Prostate gland (tissue), 2 donors: Measurements from ENCODE around the gene TXN2. TPM values are rescaled to one million over a fixed set of nuclear protein-coding genes. Genes with fewer than 3 reads are reported as not detected.

Experiments used
- DNase-seq: peaks from one replicate; pipeline ENCODE4 v3.0.0-alpha.2; 2019; ENCODE audit warnings: low spot score
- H3K27ac ChIP-seq, 2 donors: fragments of 200-600 bp; sonication (generic); 2 replicates each; pipeline ENCODE4 v1.5.1; 2017 to 2019
- H3K27me3 ChIP-seq: fragments of 200-600 bp; sonication (generic); replicated peaks from 2 replicates; pipeline ENCODE4 v1.5.1; 2019; ENCODE audit not compliant: insufficient read depth
- H3K36me3 ChIP-seq, 2 donors: fragments of 200-600 bp; sonication (generic); 1 replicate in 1 of 2; 2 replicates in 1 of 2; pipeline versions ENCODE4 v1.5.1 to v1.8.1; 2017 to 2019
- H3K4me1 ChIP-seq: fragments of 200-600 bp; sonication (generic); replicated peaks from 2 replicates; pipeline ENCODE4 v1.5.1; 2019
- H3K4me3 ChIP-seq, 2 donors: fragments of 200-600 bp; sonication (generic); 2 replicates each; pipeline ENCODE4 v1.5.1; 2017 to 2019
- H3K9me3 ChIP-seq: fragments of 200-600 bp; sonication (generic); 2 replicates; pipeline ENCODE4 v1.5.1; 2017
- POLR2A ChIP-seq: fragments of 450-650 bp; IDR thresholded peaks from one replicate; pipeline ENCODE4 v1.6.1; 2016; ENCODE audit warnings: antibody characterized with exemption, mild to moderate bottlenecking
- POLR2AphosphoS5 ChIP-seq: sonication (generic); formaldehyde crosslinking; IDR thresholded peaks from one replicate; pipeline ENCODE4 v1.6.1; 2017; ENCODE audit warnings: antibody characterized with exemption
- WGBS: methylation state at CpG from one replicate; pipeline ENCODE4 v1.1.5; 2018; 5-methylcytosine and 5-hydroxymethylcytosine counted together
- intact Hi-C: fragments of 100-400 bp; cut with DNase I; formaldehyde crosslinking; loops from one replicate; pipeline ENCODE4 v1.14.2; 2022
- total RNA-seq, 2 donors: library from RNA; depleted of rRNA; stranded (reverse); fragments of >200 nt; gene quantifications; one replicate each; pipeline ENCODE4 v1.1.0, GENCODE V29; 2016
- TF ChIP-seq, protein P1 (sequence below), 4 experiments: fragments of 200-600 bp in 2 of 4; fragments of 450-650 bp in 2 of 4; sonication (generic) in 2 of 4; IDR thresholded peaks; 1 replicate in 3 of 4; 2 replicates in 1 of 4; pipeline ENCODE4 v1.5.1; 2016 to 2019; ENCODE audit warnings: antibody characterized with exemption in 4 of 4, mild to moderate bottlenecking in 2 of 4, moderate library complexity in 2 of 4

TXN2 gene
- total RNA-seq, 2 donors from 2014 or later, result 74.3 to 148 TPM

DNA sequence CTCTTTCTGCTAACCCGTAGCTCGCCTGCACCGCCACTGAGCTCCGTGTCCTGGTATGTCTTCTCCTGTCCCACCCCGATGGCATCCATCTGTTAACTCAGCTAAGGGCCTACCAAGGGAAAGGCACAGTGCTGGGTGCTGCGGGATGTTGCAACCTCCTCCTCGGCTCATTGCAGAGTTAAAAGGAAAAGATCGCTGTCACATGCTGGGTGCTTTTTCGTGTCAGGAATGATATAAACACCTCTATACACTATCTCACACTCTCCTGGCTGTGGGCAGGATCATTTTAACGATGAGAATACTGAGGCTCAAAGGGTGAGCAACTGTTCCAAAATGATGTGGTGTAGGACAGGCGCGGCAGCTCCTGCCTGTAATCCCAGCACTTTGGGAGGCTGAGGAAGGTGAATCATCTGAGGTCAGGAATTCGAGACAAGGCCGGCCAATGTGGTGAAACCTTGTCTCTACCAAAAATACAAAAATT lies 10.1 kb downstream of the TXN2 start:
- Histone ChIP-seq H3K36me3 (peaks cover 4 to 8% of the 10 kb centered on the region in 2 donors), H3K4me3 (no peak overlapping the region), H3K27ac (peak overlapping the region; percentile 82)

GRCh38 chr22:36470994-36471331 lies 10.5 kb downstream of the TXN2 start:
- intact Hi-C loops, result loop anchor here (1.0 kb wide), 1 partner anchor 170 kb away; no protein-coding TSS in a partner anchor
- H3K36me3 ChIP-seq, result peaks cover 4% of the 10 kb centered on the region in 2 donors
- DNase-seq, result no peak

More for the DNA sequence above, 10.1 kb downstream of the TXN2 start:
- H3K27me3 ChIP-seq, result no peaks in the 10 kb centered on the region
- WGBS, result 82% methylated on average over 14 of the region's 14 CpGs
- TF ChIP-seq, protein P1, sequence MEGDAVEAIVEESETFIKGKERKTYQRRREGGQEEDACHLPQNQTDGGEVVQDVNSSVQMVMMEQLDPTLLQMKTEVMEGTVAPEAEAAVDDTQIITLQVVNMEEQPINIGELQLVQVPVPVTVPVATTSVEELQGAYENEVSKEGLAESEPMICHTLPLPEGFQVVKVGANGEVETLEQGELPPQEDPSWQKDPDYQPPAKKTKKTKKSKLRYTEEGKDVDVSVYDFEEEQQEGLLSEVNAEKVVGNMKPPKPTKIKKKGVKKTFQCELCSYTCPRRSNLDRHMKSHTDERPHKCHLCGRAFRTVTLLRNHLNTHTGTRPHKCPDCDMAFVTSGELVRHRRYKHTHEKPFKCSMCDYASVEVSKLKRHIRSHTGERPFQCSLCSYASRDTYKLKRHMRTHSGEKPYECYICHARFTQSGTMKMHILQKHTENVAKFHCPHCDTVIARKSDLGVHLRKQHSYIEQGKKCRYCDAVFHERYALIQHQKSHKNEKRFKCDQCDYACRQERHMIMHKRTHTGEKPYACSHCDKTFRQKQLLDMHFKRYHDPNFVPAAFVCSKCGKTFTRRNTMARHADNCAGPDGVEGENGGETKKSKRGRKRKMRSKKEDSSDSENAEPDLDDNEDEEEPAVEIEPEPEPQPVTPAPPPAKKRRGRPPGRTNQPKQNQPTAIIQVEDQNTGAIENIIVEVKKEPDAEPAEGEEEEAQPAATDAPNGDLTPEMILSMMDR (IDR thresholded peaks at IDR 0.05), result no peak
- TF ChIP-seq POLR2AphosphoS5 (no peak), POLR2A (no peak)
- peaks cover 11% of the 10 kb centered on the region for H3K4me1 ChIP-seq
- H3K9me3 ChIP-seq, result no peaks in the 10 kb centered on the region
- intact Hi-C loops, result no loop called here
- DNase-seq, result no peak

DNA sequence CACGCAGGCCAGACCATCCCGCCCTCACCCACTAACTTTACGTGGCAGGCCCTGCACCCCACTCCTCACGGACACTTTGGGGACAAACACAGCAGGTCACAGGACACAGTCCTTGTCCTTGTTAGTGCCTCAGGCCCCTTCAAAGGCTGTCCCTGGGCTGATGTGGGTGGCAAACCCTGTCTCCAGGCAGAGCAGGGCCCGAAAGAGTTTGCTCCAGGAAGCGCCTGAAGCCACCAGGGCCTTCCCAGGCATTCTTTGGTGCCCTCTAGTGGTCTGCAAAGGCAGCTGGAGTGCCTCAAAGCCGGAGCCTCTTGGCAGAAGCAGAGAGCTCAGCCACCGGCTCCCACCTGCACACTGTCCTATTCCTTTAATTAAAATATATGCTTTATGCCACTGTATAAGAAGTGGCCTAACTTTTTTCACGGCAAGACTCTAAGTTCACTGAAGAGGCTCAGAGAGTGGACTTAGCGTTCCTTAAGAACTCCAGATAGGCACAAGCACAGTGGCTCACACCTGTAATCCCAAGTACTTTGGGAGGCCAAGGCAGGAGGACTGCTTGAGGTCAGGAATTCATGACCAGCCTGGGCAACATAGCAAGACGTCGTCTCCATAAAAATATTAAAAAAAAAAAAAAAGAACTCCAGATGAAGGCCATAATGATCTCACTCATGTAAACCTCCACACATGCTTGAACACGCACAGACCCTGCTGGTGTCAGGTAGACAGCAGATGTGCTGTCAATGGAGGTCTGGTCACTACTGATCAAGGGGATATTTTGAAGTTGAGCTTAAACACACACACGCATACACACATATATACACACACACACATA lies 11.1 kb downstream of the TXN2 start:
- H3K27me3 ChIP-seq, result no peaks in the 10 kb centered on the region
- TF ChIP-seq POLR2AphosphoS5, result peak; percentile 83
- TF ChIP-seq, protein P1 (IDR thresholded peaks at IDR 0.05), result peak; percentile 93 to 99 (median 96)
- peak; percentile 9 for TF ChIP-seq POLR2A
- peaks cover 16% of the 10 kb centered on the region for H3K4me1 ChIP-seq
- intact Hi-C loops, result loop anchor here (1.0 kb wide), 1 partner anchor 169 kb away; no protein-coding TSS in a partner anchor
- H3K9me3 ChIP-seq, result no peaks in the 10 kb centered on the region
- no peak overlapping the region for H3K4me3 ChIP-seq
- peaks cover 0 to 4% of the 10 kb centered on the region in 2 donors for H3K36me3 ChIP-seq
- DNase-seq, result peak; percentile 86
- peak overlapping the region; percentile 82 for H3K27ac ChIP-seq
- 35% methylated on average over 14 of the region's 14 CpGs for WGBS

More at GRCh38 chr22:36470994-36471331, 10.5 kb downstream of the TXN2 start:
- no peak overlapping the region for H3K4me3 ChIP-seq
- WGBS, result 36% methylated on average over 10 of the region's 10 CpGs
- peak overlapping the region; percentile 82 for H3K27ac ChIP-seq
- H3K27me3 ChIP-seq, result no peaks in the 10 kb centered on the region
- peak; percentile 54 for TF ChIP-seq POLR2AphosphoS5
- TF ChIP-seq POLR2A, result no peak
- peaks cover 11% of the 10 kb centered on the region for H3K4me1 ChIP-seq
- no peaks in the 10 kb centered on the region for H3K9me3 ChIP-seq

- DNase-seq, result no peak
- Histone ChIP-seq H3K9me3 (no peaks in the 10 kb centered on the region), H3K4me1 (peaks cover 24% of the 10 kb centered on the region), H3K4me3 (no peak overlapping the region), H3K27ac (peak overlapping the region; percentile 82), H3K36me3 (no peaks in the 10 kb centered on the region), H3K27me3 (no peaks in the 10 kb centered on the region)
- TF ChIP-seq POLR2AphosphoS5, result peak; percentile 8
- TF ChIP-seq, protein P1 (IDR thresholded peaks at IDR 0.05), result no peak
- 62% methylated on average over 14 of the region's 14 CpGs for WGBS
- intact Hi-C loops, result loop anchor here (5.0 kb wide), 2 partner anchors 82 to 102 kb away; partner anchors contain the start of gene MYH9
Observed at GRCh38 chr22:36469094-36469710, 12.2 kb downstream of the TXN2 start.

- Histone ChIP-seq H3K4me3 (no peak overlapping the region), H3K27me3 (no peaks in the 10 kb centered on the region), H3K27ac (peak overlapping the region; percentile 82), H3K36me3 (no peaks in the 10 kb centered on the region), H3K9me3 (no peaks in the 10 kb centered on the region), H3K4me1 (peaks cover 24% of the 10 kb centered on the region)
- TF ChIP-seq POLR2AphosphoS5, result no peak
- TF ChIP-seq, protein P1 (IDR thresholded peaks at IDR 0.05), result no peak
- DNase-seq, result no peak
- WGBS, result 66% methylated on average over 7 of the region's 7 CpGs
- intact Hi-C loops, result loop anchor here (5.0 kb wide), 2 partner anchors 81 to 101 kb away; partner anchors contain the start of gene MYH9
Observed at GRCh38 chr22:36467946-36468345, 13.5 kb downstream of the TXN2 start.
